Nephron (organoid): ENCODE results near the gene A2M.

Source experiments
- H3K27ac Mint-ChIP-seq, 3 experiments: 2 replicates each; pipeline ENCODE4 v1.8.0; 2020; ENCODE audit warnings: mixed read lengths in 3 of 3, mild to moderate bottlenecking in 2 of 3, moderate library complexity in 1 of 3
- H3K27me3 Mint-ChIP-seq: 2 replicates; pipeline ENCODE4 v1.8.0; 2021; ENCODE audit warnings: low read depth, mild to moderate bottlenecking, moderate library complexity, mixed read lengths
- H3K36me3 Mint-ChIP-seq: 2 replicates; pipeline ENCODE4 v1.8.0; 2020; ENCODE audit warnings: low read depth, mixed read lengths
- H3K4me1 Mint-ChIP-seq: 2 replicates; pipeline ENCODE4 v1.8.0; 2020; ENCODE audit warnings: mixed read lengths
- H3K4me3 Mint-ChIP-seq, 3 experiments: 2 replicates each; pipeline ENCODE4 v1.8.0; 2020; ENCODE audit warnings: mild to moderate bottlenecking in 3 of 3, mixed read lengths in 3 of 3, moderate library complexity in 2 of 3
- H3K9me3 Mint-ChIP-seq: 2 replicates; pipeline ENCODE4 v1.8.0; 2020; ENCODE audit warnings: mixed read lengths
- TF ChIP-seq, protein P1 (sequence below), 3 experiments: fragments of 200-600 bp; sonication (generic); IDR thresholded peaks; one replicate each; pipeline ENCODE4 v1.5.0; 2021; ENCODE audit warnings: antibody characterized with exemption in 3 of 3; ENCODE audit not compliant: unreplicated experiment in 3 of 3

A2M gene

DNA sequence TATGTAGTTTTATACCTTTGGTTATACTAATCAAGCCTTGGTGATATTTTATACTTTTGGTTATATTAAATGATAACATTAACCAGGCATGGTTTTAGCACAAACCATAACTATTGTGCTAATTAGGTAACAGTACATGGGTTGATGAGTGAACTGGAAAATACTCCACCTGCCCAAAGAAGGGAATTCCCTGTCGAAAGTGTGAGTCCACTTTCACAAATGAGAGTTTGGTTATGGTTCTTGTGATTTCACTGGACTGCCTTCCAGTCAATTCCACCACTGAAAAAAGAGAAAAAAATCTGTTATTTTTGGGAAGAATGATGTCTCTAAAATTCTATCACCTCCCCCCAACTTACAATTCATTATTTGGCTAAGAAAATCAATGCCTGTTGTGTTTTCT lies 9.7 kb downstream of the A2M start:
- no peak overlapping the region for H3K4me3 Mint-ChIP-seq
- no peaks in the 10 kb centered on the region for H3K36me3 Mint-ChIP-seq
- H3K4me1 Mint-ChIP-seq: no peaks in the 10 kb centered on the region
- H3K9me3 Mint-ChIP-seq: no peaks in the 10 kb centered on the region
- TF ChIP-seq, protein P1, sequence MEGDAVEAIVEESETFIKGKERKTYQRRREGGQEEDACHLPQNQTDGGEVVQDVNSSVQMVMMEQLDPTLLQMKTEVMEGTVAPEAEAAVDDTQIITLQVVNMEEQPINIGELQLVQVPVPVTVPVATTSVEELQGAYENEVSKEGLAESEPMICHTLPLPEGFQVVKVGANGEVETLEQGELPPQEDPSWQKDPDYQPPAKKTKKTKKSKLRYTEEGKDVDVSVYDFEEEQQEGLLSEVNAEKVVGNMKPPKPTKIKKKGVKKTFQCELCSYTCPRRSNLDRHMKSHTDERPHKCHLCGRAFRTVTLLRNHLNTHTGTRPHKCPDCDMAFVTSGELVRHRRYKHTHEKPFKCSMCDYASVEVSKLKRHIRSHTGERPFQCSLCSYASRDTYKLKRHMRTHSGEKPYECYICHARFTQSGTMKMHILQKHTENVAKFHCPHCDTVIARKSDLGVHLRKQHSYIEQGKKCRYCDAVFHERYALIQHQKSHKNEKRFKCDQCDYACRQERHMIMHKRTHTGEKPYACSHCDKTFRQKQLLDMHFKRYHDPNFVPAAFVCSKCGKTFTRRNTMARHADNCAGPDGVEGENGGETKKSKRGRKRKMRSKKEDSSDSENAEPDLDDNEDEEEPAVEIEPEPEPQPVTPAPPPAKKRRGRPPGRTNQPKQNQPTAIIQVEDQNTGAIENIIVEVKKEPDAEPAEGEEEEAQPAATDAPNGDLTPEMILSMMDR (IDR thresholded peaks at IDR 0.05; ENCODE audit: unreplicated experiment in 3 of 3): no peak
- no peaks in the 10 kb centered on the region for H3K27me3 Mint-ChIP-seq
- H3K27ac Mint-ChIP-seq: no peak overlapping the region

DNA sequence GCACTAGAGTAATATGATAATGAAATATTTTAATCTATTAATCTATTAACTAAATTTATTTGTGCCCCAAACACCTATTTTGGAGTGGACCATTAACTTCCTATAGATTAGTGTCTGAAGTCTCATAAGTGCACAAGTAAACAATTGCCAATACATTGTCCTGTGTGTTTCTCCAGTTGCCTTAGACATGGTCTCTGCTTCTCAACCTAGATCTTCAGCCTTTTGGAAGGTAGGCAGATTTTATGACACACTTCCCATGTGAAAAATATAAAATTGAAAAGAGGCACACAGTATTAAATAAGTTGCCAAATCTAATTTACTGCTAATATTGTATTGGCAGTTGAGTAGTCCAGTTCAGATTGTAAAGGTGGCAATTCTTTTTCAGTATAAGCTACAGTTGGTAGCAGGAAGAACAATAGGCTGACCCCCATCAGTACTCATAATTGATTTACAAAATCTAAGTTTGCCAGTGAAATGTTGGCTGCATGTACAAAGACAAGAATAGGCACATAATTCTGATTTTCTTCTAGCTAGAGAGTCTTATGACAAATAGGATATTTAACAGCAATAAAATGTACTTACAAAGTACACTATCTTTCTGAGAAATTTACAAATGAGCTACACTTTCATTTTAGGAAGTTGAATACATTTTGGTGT lies 10.8 kb downstream of the A2M start:
- TF ChIP-seq, protein P1 (IDR thresholded peaks at IDR 0.05; ENCODE audit: unreplicated experiment in 3 of 3): no peak
- Mint-ChIP-seq H3K4me1 (no peaks in the 10 kb centered on the region), H3K27me3 (no peaks in the 10 kb centered on the region)

DNA sequence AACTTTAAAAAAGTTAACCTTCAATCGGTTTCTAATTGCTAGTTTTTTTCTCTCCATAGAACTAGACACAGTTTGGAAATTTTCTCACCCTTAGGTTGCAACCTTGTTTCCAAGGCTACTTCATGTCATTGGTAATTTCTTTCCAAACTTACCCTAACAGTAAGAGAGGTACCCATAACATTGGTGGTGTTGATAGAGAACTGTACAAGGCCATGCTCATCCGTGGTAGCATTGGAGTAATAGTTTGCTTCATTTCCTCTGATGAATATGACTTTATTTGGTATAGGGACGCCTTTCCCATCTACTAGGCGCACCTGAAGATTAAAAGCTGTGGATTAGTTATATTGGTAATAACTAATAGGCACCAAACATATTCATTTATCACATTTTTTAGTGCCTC lies 11.6 kb downstream of the A2M start:
- H3K9me3 Mint-ChIP-seq: no peaks in the 10 kb centered on the region
- no peaks in the 10 kb centered on the region for H3K4me1 Mint-ChIP-seq
- no peaks in the 10 kb centered on the region for H3K27me3 Mint-ChIP-seq
- TF ChIP-seq, protein P1 (IDR thresholded peaks at IDR 0.05; ENCODE audit: unreplicated experiment in 3 of 3): no peak
- H3K36me3 Mint-ChIP-seq: no peaks in the 10 kb centered on the region
- no peak overlapping the region for H3K4me3 Mint-ChIP-seq
- no peak overlapping the region for H3K27ac Mint-ChIP-seq

More for the DNA sequence above, 10.8 kb downstream of the A2M start:
- Mint-ChIP-seq H3K4me3 (no peak overlapping the region), H3K27ac (no peak overlapping the region), H3K9me3 (no peaks in the 10 kb centered on the region), H3K36me3 (no peaks in the 10 kb centered on the region)

DNA sequence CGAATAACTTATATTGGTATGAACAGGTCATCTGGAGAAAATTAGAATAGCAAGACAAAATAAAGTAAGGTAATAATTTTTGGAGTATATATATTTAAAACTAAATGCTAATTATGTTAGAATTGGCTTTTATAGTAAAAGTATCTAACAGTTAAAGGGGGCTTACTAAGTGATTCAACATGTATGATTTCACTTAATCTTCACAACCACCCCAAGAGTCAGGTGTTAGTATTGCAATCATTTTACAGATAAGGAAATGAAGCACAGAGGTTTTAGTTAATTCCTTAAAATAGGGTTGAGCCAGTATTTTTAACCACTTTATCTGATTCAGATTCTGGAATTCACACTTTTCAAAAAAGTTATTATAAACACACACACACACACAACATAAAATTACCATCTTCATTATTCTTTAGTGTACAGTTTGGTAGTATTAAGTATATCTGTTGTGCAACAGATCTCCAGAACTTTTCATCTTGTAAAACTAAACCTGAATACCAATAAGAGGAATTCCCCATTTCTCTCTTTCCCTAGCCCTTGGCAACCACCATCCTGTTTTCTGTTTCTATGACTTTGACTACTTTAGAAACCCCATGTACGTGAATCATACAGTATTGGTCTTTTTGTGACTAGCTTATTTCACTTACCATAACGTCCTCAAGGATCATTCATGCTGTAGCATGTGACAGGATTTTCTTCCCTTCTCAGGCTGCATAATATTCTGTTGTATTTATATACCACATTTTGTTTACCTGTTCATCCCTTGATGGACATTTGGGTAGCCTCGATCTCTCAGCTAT lies 12.5 kb downstream of the A2M start:
- TF ChIP-seq, protein P1 (IDR thresholded peaks at IDR 0.05; ENCODE audit: unreplicated experiment in 3 of 3): no peak
- no peaks in the 10 kb centered on the region for H3K9me3 Mint-ChIP-seq
- H3K4me3 Mint-ChIP-seq: no peak overlapping the region
- H3K27ac Mint-ChIP-seq: no peak overlapping the region
- no peaks in the 10 kb centered on the region for H3K36me3 Mint-ChIP-seq
- no peaks in the 10 kb centered on the region for H3K27me3 Mint-ChIP-seq
- no peaks in the 10 kb centered on the region for H3K4me1 Mint-ChIP-seq

DNA sequence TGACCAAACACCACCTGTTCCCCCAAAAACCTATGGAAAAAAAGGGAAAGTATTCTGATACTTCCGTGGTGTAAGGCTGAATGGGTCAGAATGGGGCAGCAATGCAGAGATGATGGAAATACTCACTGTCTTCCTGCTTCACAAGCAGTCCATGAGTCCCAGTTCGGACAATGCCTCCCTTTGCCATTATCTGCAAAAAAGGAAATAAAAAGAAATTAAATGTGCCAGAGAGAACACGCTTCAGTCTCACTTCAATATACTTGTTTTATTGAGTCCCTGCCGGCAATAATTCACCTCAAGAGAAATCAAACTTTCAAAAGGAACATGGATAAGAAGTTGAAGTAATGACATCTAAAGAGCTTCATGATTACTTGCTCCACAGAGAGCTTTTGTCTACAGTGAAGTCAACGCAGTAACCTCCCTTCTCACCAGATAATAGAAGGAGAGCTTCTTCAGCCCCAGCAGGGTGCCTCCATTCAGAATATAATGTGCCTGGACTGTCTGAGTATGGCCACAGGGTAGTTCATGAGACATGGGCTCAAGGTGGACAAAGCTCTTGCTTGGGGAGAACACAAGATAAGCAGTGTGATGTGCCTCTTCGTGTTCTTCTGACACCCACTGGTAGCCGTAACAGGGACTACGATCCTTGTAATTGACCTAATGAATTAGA lies 14.6 kb downstream of the A2M start:
- no peaks in the 10 kb centered on the region for H3K4me1 Mint-ChIP-seq
- H3K9me3 Mint-ChIP-seq: no peaks in the 10 kb centered on the region
- H3K27me3 Mint-ChIP-seq: no peaks in the 10 kb centered on the region
- no peaks in the 10 kb centered on the region for H3K36me3 Mint-ChIP-seq
- no peak overlapping the region for H3K4me3 Mint-ChIP-seq
- TF ChIP-seq, protein P1 (IDR thresholded peaks at IDR 0.05; ENCODE audit: unreplicated experiment in 3 of 3): no peak
- no peak overlapping the region for H3K27ac Mint-ChIP-seq
